Eye (tissue), 1 donor: ENCODE results near the gene TCEAL6.
"Not testable (repeated sequence)": the region's sequence is repeated elsewhere in the genome, so short reads cannot be mapped to it uniquely, and the experiment has no call there.

Source experiments
- DNase-seq: peaks from one replicate; pipeline ENCODE4 v3.0.0-alpha.2; 2015

The TCEAL6 gene

DNA sequence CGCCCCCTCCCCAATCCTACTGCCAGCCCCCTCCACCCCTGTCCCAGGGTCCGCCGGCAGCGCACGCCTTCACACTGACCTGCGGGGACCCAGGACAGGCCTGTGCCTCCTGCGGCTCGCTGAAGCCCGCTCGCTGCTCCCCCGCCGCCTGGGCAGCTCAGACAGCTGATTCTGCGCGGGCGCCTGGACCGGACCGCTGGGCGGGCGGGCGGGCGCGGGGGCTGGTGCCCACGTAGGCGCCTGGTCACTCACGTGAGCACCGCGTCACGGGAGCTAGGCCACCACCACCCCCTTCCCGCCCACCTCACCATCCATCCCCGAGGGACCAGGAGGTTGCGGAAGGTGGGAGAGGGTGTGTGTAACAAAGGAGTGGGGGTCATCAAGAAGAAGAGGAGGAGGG, at the start of gene TCEAL6:
Gene TCEAL6 (minus strand): TSS at position 208 of the 400 bp plus-strand sequence.
- peak; percentile 4 for DNase-seq

DNA sequence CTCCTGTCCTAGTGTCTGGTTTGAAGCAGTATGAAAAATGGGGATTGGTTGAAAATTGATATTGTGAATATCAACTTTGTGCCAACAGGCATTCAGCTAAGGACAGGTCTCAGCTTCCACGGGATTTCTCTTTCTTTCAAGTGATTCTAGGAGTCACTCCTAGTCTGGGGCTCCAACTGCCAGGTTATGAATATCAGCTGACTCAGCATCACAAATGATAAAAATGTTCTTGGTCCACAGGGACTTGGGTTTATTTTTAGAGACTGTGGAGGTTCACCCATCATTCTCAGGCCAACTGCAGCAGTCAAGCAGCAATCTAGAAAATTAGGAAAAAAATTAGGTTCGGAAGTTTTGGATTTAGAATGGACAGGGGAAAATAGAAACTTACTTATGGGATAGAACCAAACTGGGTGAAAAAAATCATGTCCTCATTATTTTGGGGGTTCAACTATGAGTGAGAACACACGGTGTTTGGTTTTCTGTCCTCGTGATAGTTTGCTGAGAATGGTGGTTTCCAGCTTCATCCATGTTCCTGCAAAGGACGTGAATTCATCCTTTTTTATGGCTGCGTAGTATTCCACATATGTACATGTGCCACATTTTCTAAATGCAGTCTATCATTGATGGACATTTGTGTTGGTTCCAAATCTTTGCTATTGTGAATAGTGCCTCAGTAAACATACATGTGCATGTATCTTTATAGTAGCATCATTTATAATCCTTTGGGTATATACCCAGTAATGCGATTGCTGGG, 43.9 kb upstream of the TCEAL6 start:
- DNase-seq, result no peak

DNA sequence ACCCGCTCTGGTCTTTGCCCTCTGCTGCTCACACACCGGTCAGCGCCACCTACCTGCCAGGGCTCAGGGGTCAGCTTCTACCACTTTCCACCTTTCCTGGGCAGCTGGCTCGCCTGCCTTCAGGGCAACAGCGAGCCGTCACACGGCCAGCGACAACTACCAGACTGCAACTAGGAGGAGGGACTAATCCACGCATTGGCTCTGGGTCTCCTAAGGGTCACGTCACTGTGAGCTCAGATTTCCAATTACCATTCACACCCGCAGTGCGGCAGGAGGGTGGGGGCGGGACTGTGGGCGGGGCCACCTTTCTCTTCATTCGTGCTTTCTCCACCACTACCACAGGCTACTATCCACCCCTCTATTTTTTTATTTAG, 13.5 kb upstream of the TCEAL6 start, which contains the start of gene BEX5:
Gene BEX5 (minus strand): TSS at position 172 of the 374 bp plus-strand sequence. CDS start 1,712 bp downstream, outside the sequence.
- peak; percentile 83 for DNase-seq

DNA sequence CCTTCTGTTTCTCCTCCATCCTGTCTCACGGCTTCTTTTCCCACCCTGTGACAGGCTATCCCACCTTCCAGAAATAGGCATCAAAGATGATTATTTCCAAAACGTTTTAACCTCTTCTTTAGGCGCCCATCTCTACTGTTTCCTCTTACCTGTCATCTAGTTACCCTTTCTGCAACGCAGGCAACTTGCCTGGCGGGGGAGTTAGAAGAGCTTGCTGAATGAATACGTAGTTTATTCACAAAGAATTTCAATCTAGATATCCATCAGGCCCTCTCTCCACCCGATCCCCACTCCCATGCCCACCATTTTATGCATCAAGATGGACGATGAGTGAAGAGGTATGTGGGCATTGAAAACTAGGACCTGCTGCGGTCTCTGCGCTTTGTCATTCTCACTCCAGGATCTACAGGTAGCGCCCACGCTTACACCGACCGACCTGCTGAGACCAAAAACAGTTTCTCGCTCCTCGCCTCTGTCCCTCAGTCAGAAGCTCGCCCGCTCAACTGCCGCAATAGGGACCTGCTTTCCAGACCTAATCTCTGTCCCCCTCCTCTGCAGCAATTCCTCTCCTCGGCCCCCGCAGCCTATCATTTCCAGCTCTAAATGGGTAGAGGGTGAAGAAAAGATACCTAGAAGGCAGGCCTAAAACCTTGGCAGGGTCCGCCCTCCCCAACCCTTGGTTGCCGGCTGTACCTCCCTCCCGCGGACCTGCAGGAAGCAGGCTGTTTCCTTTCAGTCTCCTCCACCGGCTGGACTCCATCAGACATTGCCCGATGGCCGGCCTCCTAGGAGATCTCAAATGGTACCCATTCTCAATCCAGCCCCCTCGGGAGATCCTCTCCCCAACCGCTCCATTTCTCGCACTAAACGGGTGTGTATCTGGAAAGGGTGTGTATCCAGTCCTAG, 12.9 kb upstream of the TCEAL6 start:
- DNase-seq, result peak; percentile 53

DNA sequence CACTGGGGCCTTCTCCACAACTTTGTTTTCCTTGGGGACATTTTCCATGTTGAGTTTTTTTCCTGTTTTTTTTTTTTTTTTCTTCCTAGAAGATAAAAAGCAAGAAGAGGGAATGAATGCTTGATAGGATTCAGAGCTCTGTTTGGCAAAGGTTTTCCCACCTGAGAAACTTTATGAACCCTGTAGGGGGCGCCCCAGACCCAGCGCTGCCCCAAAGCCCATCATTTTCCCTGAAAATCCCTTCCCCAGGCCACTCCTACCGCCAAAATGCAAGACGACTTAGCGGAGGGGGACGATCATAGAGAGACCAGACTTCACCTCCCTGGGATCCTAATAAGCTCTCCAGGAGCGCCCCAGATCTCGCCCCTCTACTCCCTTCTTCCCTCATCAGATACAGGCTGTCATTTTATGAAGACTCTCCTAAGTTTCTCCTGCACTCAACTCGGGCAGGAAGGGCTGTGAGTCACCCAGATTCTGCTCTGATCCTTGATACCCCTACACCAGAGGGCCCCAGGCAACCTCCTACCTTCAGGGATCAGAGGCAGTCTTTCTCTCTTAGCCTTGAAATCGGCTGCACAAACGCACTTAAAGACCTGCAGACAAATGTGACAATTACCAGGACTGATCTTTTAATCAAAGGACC, 12.1 kb upstream of the TCEAL6 start:
- DNase-seq, result peak; percentile 28

DNA sequence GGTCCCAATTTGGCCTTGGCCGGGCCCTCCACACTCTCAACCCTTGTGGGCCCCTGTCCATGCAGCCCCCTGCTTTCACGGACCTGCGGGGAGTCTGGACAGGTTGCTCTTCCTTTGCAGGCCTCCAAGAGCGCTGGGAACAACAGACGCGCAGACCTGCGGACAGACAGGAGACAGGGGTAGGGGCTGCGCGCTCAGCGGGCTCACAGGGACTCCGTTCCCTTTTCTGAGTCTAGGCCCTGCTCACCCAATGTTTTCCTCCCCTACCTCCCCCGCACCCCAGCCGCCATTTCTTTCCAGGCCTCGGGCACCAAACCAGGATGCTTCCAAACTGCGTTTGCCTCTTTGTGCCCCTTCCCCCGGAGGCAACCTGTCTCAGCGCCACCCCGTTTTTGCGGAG, 650 bp downstream of the TCEAL6 start:
- DNase-seq, result not testable (repeated sequence)

DNA sequence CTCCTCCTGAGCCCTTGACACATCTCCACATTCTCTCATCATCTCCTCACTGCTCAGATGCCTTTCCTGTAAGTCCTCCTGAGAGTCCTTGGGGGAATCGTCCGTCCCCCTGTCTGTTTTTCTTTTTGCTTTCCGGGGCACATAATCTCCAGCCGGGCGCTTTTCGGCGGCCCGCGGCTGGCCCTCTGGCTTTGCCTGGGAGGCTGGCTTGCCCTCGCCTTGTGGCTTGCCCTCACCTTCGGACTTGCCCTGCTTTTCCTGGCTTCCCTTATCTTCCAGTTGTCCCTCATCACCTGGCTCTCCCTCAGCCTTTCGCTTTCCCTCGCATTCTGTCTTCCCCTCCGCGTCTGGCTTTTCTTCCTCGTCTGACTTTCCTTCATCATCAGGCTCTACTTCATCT, 1.4 kb downstream of the TCEAL6 start:
- DNase-seq, result not testable (repeated sequence)

DNA sequence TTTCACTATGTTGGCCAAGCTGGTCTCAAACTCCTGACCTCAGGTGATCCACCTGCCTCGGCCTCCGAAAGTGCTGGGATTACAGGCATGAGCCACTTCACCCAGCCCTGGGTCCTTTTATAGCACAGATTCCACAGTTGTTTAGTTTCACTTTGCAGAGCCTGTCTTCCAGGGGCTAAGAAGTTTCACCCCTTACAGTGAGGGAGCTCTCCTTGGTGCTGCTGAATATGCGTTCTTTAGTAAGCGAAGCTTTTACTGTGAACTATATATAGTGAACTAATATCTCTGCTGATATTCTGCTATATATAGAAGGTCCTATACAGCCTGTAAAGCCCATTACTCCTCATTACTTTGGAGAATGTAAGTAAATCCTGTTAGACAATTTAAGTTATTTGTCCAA, 4.2 kb downstream of the TCEAL6 start:
- DNase-seq, result peak; percentile 21

DNA sequence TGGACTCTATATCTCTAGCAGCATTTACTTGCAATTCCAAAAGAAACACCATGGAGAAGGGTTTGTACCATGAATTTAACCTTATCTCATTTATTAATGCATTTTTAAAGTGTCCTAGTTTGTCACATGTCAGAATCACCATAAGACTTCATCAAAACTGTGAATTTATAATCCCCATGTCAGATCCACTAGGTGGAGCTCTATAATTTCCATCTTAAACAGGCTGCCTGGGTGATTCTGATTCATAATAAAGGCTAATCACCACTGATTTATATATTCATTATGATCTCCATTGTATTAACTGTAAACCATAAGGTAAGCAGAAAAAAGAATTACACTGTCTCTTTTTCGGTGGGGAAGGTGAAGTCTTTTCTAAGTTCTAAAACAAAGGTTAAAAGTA, 12.8 kb downstream of the TCEAL6 start:
- DNase-seq, result no peak

DNA sequence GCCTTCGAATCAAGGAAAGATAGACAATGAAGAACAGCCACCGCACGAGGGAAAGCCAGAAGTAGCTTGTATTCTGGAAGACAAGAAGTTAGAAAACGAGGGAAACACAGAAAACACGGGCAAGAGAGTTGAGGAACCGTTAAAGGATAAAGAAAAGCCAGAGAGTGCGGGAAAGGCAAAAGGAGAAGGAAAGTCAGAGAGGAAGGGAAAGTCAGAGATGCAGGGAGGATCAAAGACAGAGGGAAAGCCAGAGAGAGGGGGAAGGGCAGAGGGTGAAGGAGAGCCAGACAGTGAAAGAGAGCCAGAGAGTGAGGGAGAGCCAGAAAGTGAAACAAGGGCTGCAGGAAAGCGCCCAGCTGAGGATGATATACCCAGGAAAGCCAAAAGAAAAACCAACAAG, 15.4 kb downstream of the TCEAL6 start:
- DNase-seq, result peak; percentile 1

DNA sequence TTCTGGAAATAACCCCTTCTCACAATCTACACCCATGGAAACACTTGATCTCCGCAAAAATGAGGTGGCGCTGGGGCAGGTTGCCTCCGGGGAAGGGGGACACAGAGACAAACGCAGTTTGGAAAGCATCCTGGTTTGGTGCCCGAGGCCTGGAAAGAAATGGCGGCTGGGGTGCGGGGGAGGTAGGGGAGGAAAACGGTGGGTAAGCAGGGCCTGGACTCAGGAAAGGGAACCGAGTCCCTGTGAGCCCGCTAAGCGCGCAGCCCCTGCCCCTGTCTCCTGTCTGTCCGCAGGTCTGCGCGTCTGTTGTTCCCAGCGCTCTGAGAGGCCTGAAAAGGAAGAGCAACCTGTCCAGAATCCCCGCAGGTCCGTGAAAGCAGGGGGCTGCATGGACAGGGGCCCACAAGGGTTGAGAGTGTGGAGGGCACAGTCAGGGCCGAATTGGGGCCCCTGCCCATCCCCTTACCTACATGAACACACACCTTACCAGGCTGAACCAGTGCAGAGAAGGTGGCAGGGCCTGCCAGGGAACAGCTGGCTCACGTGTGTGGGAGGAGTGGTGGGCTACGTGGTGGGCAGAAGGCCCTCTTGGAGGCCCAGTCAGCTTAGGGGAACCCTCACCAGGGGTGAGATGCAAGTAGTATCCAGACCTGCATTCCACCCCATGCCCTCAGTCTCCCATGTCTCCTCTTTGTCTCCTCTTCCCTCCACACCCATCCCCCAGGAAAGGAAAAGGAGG, 16.0 kb downstream of the TCEAL6 start:
- peak; percentile 2 for DNase-seq

DNA sequence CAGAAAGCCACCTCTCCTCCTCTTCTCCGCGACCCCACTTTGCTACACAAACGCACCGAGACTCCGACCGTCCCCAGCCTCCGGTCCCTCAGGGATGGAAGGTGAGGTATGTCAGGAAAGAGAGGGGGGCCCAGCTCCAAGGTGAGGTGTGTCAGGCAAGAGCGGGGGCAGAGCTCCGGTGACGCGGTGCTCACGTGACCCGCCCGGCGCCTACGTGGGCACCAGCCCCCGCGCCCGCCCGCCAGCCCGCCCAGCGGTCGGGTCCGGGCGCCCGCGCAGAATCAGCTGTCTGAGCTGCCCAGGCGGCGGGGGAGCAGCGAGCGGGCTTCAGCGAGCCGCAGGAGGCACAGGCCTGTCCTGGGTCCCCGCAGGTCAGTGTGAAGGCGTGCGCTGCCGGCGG, 16.8 kb downstream of the TCEAL6 start, which contains the start of gene TCEAL2:
Gene TCEAL2 (plus strand): TSS at position 244 of the 400 bp plus-strand sequence. CDS start 1,152 bp downstream, outside the sequence.
- peak; percentile 61 for DNase-seq

DNA sequence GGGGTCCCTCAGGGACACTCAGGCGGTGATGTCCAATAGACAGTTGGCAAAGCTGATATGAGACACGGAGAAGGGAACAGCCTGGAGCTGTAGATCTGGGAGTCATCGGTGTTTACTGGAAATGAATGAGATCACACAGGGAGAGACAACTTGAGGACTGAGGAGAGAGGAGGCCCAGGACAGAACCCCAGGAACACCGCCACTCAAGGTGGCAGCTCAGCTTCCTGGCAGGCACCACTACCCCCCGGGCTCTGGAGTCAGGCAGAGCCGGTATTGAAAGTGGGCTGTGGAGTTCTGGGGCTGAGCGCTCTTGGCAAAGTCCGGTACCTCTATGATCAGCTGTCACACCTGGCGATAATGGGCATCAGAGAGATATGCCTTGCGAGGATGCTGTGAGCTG, 17.3 kb downstream of the TCEAL6 start:
- not testable (repeated sequence) for DNase-seq

DNA sequence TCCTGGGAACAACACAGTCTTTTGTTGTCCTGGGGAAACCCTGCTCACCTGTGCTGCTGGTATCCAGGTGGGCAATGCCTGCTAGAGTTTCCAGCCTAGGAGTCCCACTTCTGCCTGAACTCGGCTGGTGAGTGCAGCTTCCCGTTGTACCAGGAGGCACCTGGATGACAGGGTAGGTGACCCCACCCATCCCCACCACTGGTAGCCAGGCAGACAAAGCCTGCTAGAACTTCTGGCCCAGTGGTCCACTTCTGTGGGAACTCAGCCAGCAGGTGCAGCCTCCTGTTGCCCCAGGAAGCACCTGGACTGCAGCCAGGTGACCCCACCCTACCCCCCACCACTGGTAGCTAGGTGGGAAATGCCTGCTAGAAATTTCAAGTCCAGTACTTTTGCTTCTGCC, 26.5 kb downstream of the TCEAL6 start:
- no peak for DNase-seq

DNA sequence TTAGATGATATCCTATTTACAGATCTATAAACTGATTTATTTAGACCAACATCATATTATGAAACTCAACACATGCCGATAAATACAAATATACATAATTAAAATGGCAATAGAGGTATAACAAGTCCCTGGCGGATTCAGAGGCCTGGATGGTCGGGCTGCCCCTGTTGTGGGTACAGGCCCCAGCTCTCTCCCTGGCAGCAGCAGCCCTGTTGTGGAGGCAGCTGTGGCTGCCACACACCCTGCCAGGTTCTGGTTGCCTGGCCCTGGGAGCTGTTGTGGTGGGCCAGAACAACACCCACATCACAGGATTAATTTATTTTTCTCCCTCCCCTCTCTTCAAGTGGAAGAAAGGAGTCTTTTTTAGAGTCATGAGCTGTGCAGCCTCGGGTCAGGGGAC, 28.9 kb downstream of the TCEAL6 start:
- no peak for DNase-seq
